ENCODE data around the gene NOTCH3.

The NOTCH3 gene

GRCh38 chr19:15109768-15110417 lies 90.9 kb downstream of the NOTCH3 start:
- POLR2A ChIA-PET, result no interaction called here
- no peak for TF ChIP-seq CTCF (IDR thresholded peaks at IDR 0.05; ENCODE audit: insufficient read depth, low read length, missing control alignments)
- CTCF ChIA-PET, result interaction anchor here (0.8 to 1.1 kb wide), 2 partner anchors 40 to 52 kb away, joined by 3 read pairs; no protein-coding TSS in a partner anchor
- H3K4me3 ChIP-seq (ENCODE audit: low read depth, low read length), result no peak overlapping the region
- no peak for DNase-seq (ENCODE audit: low read depth, low spot score)
